HepG2 (cell line): Measurements from ENCODE around the gene GART. TPM values are rescaled to one million over a fixed set of nuclear protein-coding genes. Genes with fewer than 3 reads are reported as not detected.

Experiments used
- AKNA ChIP-seq: sonication (generic); formaldehyde crosslinking; IDR thresholded peaks from 2 replicates; pipeline ENCODE4 v1.4.0; 2020; ENCODE audit warnings: missing genetic modification reagents, borderline replicate concordance
- ATF1 ChIP-seq: IDR thresholded peaks from 2 replicates; pipeline ENCODE4 v1.6.1; 2016; ENCODE audit warnings: mild to moderate bottlenecking, control low read depth
- CC2D1A ChIP-seq: sonication (generic); formaldehyde crosslinking; IDR thresholded peaks from 2 replicates; pipeline ENCODE4 v1.8.1; 2023; ENCODE audit warnings: mild to moderate bottlenecking, missing genetic modification reagents
- ELF4 ChIP-seq: sonication (generic); formaldehyde crosslinking; IDR thresholded peaks from 2 replicates; pipeline ENCODE4 v1.5.0; 2020; ENCODE audit warnings: missing genetic modification reagents, mild to moderate bottlenecking, moderate library complexity, borderline replicate concordance
- GMEB2 ChIP-seq: IDR thresholded peaks from 2 replicates; pipeline ENCODE4 v1.6.1; 2016; ENCODE audit warnings: missing biosample characterization, missing genetic modification reagents, low read depth
- GPN1 ChIP-seq: sonication (generic); formaldehyde crosslinking; IDR thresholded peaks from 2 replicates; pipeline ENCODE4 v1.5.1; 2020; ENCODE audit warnings: missing genetic modification reagents, borderline replicate concordance
- HCFC1 ChIP-seq: fragments of 150-350 bp; IDR thresholded peaks from 2 replicates; pipeline ENCODE4 v1.6.1; 2014; ENCODE audit warnings: low read depth, low read length
- HNF4A ChIP-seq: sonication (generic); formaldehyde crosslinking; IDR thresholded peaks from 2 replicates; pipeline ENCODE4 v1.4.0; 2020; ENCODE audit warnings: missing genetic modification reagents
- JDP2 ChIP-seq: sonication (generic); formaldehyde crosslinking; IDR thresholded peaks from 2 replicates; pipeline ENCODE4 v1.8.1; 2022; ENCODE audit warnings: missing genetic modification reagents, borderline replicate concordance
- MAFF ChIP-seq: IDR thresholded peaks from 2 replicates; pipeline ENCODE4 v1.6.1; 2011; ENCODE audit warnings: low read depth, low read length, improper control_type of control experiment
- MBNL3 ChIP-seq: fragments of 250-450 bp; sonication (Bioruptor Pico); conservative IDR thresholded peaks from 2 replicates; pipeline ENCODE4 v1.8.0; 2022; ENCODE audit warnings: mild to moderate bottlenecking, inconsistent platforms
- NAIF1 ChIP-seq: sonication (generic); formaldehyde crosslinking; IDR thresholded peaks from 2 replicates; pipeline ENCODE4 v1.5.0; 2020; ENCODE audit warnings: mild to moderate bottlenecking, missing genetic modification reagents, borderline replicate concordance
- RORA ChIP-seq: sonication (generic); formaldehyde crosslinking; IDR thresholded peaks from 2 replicates; pipeline ENCODE4 v1.5.0; 2020; ENCODE audit warnings: mild to moderate bottlenecking, missing genetic modification reagents, moderate library complexity
- SMAD1 ChIP-seq: sonication (generic); formaldehyde crosslinking; IDR thresholded peaks from 2 replicates; pipeline ENCODE4 v1.4.0; 2020; ENCODE audit warnings: missing genetic modification reagents, low read depth, mild to moderate bottlenecking, borderline replicate concordance
- XRCC5 ChIP-seq: fragments of 200-400 bp; formaldehyde crosslinking; optimal IDR thresholded peaks from 2 replicates; pipeline ENCODE3; 2017; ENCODE audit warnings: mild to moderate bottlenecking, low read length
- ZBTB46 ChIP-seq: sonication (generic); formaldehyde crosslinking; IDR thresholded peaks from 2 replicates; pipeline ENCODE4 v1.4.0; 2020; ENCODE audit warnings: mild to moderate bottlenecking, missing genetic modification reagents, borderline replicate concordance
- ZNF121 ChIP-seq: sonication (generic); formaldehyde crosslinking; IDR thresholded peaks from 2 replicates; pipeline ENCODE4 v1.5.0; 2020; ENCODE audit warnings: mild to moderate bottlenecking, missing genetic modification reagents
- ZNF260 ChIP-seq: sonication (generic); formaldehyde crosslinking; IDR thresholded peaks from 2 replicates; pipeline ENCODE4 v1.4.0; 2020; ENCODE audit warnings: missing genetic modification reagents, low read depth, mild to moderate bottlenecking, borderline replicate concordance
- ZNF317 ChIP-seq: sonication (generic); formaldehyde crosslinking; IDR thresholded peaks from 2 replicates; pipeline ENCODE4 v1.5.0; 2020; ENCODE audit warnings: mild to moderate bottlenecking, missing genetic modification reagents
- ZNF510 ChIP-seq: sonication (generic); formaldehyde crosslinking; IDR thresholded peaks from 2 replicates; pipeline ENCODE4 v1.4.0; 2020; ENCODE audit warnings: low read depth, mild to moderate bottlenecking, missing genetic modification reagents
- ZNF737 ChIP-seq: sonication (generic); formaldehyde crosslinking; IDR thresholded peaks from 2 replicates; pipeline ENCODE4 v1.5.0; 2020; ENCODE audit warnings: missing genetic modification reagents, mild to moderate bottlenecking, borderline replicate concordance
- ZNF781 ChIP-seq: sonication (generic); formaldehyde crosslinking; IDR thresholded peaks from 2 replicates; pipeline ENCODE4 v1.5.1; 2020; ENCODE audit warnings: borderline replicate concordance, mild to moderate bottlenecking, missing genetic modification reagents; ENCODE audit errors: not compliant biosample characterization
- polyA plus RNA-seq, 8 experiments: library from polyadenylated mRNA; depleted of rRNA in 3 of 8; stranded (reverse) in 7 of 8; unstranded in 1 of 8; fragments of >200 nt; fragmentation: Illumina TruSeq in 4 of 8; extraction: Trizol in 4 of 8; gene quantifications; 2 replicates each; pipeline versions ENCODE4 v1.2.1 to v1.2.3, GENCODE V29; 2011 to 2016; ENCODE audit warnings: low read depth in 4 of 8, missing spikeins in 1 of 8, mixed read lengths in 1 of 8; ENCODE audit not compliant: insufficient read depth in 1 of 8
- total RNA-seq, 5 experiments: library from RNA; depleted of rRNA; stranded (reverse); fragments of >200 nt; fragmentation: Illumina TruSeq; extraction: Trizol; gene quantifications; 2 replicates each; pipeline ENCODE4 v1.2.3, GENCODE V29; 2016; ENCODE audit warnings: low read depth in 1 of 5

Gene GART
- total and polyA plus RNA-seq, 2 of the 13 experiments (the other 11 are each of a cell fraction or from before 2014, with no cell fraction given): 17.9 to 109 TPM

GRCh38 chr21:33480481-33481103 is 61.3 kb downstream of the GART start (continued):
- TF ChIP-seq NAIF1 (CRISPR knock-in tag) (peak; percentile 31; the same call in 1 of the 2 replicates), GMEB2 (no peak), ZNF737 (no peak), ELF4 (CRISPR knock-in tag) (0 out of 2 replicates have a peak, but pooled peaks have one; percentile 57), ATF1 (CRISPR knock-in tag) (no peak), ZNF260 (CRISPR knock-in tag) (no peak), GPN1 (CRISPR knock-in tag) (no peak), ZBTB46 (CRISPR knock-in tag) (no peak), ZNF781 (CRISPR knock-in tag) (no peak), XRCC5 (no peak), ZNF317 (CRISPR knock-in tag) (0 out of 2 replicates have a peak, but pooled peaks have one; percentile 2), JDP2 (CRISPR knock-in tag) (no peak), HNF4A (CRISPR knock-in tag) (no peak), MBNL3 (CRISPR knock-in tag) (no peak), HCFC1 (no peak), ZNF510 (no peak), SMAD1 (CRISPR knock-in tag) (0 out of 2 replicates have a peak, but pooled peaks have one; percentile 6), AKNA (CRISPR knock-in tag) (no peak), CC2D1A (CRISPR knock-in tag) (no peak), MAFF (no peak), RORA (no peak), ZNF121 (CRISPR knock-in tag) (peak; percentile 92)
